Stimulated activated CD4-positive, alpha-beta T cell treated with anti-CD3 and anti-CD28 coated beads, Interleukin-4, amount 100 ng/mL, for 24 hours (primary cell): Measurements from ENCODE around the gene GCA.

Experiments used
- DNase-seq: peaks from one replicate; pipeline ENCODE4 v3.0.0-alpha.2; 2020

The GCA gene, protein sequence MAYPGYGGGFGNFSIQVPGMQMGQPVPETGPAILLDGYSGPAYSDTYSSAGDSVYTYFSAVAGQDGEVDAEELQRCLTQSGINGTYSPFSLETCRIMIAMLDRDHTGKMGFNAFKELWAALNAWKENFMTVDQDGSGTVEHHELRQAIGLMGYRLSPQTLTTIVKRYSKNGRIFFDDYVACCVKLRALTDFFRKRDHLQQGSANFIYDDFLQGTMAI

DNA sequence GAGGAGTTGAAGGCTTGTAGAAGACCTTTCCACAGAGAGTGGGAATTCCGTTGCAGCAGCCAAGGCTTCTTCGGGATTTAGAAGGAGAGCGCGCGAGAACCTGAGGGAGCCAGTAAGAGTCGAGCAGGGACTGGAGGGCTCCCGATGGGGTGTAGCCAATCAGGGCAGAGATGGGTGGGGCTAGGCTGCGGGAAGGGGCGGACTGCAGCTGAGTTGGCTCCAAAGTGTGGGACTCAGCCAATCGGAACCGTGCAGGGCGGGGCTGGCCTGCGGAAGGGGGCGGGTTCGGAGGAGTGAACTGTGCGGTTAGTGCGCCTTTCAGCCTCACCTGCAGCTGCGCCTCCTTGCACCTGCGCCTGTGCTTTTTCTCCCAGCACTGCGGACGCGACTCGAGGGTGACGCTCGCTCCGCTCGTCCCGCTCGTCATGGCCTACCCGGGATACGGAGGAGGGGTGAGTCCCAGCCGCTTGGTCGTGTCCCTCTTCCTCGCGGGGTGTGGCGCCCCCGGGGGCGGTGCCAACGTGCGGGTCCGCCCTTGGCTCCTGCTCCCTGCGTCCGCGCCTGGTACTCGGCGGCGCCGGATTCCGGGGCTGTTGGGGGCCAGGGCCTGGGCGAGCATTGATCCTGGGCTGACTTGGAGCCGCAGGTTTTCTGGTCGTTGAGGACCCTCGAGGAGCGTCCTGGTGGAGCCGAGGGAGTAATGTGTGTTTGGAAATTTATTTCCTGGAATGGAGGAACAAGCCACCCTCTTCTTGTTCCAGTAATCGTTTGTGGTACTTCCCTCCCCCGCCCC lies at the start of gene GCA:
TSS of gene GCA (plus strand) at position 309 of the 793 bp plus-strand sequence. CDS start at position 426, 117 bp downstream.
- peak; percentile 98 for DNase-seq

DNA sequence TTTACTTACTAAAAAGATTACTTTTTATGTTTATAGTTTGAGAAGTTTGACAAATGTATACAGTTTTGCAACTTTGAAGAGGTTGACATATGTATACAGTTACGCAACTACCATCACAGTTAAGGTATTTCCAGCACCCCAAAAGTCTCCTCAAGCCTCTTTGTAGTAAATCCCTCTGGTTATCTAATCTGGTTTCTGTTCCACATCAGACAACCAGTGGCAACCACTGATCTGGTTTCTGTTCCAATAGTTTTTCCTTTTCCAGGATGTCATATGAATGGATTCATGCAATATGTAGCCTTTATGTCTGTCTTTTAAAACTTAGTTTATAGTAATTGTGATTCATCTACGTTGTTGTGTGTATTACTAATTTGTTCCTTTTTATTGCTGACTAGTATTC lies 48.9 kb upstream of the GCA start:
- DNase-seq: no peak

DNA sequence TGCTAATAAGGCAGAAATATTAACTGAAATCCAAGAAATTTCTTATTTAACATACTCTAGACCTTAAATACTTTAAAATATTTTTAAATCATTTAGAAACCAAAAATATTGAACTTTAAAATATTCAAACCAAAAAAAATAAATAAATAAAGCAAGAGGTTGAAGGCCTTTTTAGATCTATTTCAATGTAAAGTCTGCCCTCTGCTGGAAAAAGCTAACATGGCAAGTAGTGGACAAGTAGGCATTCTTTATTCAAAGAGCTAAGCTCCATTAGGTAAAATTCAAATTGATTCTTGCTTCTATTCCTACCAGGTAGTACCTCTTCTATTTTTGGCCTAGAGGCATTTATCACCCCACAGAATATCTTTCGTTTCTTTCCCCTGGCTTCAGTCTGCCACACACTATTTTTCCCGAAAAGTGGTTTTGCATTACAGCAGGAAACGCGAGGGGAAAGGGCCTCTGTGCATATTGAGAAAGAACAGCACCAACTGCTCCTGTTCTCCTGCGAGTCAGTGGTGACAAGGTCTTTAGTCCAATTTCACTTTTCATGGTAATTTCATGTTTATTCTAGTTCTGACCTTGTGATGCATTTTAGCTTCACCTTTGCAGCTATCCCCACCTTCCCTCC lies 45.9 kb upstream of the GCA start:
- DNase-seq: peak; percentile 75

DNA sequence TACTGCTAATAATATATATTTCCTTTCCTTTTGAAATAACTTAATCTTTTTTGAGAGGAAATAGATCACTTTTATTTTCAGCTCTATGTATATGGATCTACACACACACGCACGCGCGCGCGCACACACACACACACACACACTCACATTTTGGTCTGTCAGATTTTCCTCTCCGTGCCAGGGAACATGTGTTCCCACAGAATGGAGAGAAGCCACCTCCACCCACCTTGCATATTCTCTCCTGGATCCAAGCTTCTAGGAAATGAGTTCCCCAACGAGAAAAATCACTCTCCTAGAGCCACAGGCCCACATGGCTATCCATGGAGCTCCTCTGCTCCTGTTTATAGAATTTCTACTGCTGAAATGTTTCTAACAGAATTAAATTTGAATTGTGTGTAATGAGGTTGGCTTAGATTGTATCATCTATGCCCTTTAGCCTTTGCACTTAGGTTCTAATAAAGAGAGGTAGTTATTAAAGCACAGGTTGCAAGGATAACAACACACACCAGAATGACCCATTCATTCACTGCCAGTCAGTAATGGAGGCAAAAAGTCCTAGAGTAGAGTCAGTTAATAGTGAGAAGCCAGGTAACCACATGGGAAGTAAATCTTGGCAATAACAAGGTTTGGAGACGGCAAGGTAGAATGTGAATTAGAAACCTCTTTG lies 45.1 kb upstream of the GCA start:
- no peak for DNase-seq

DNA sequence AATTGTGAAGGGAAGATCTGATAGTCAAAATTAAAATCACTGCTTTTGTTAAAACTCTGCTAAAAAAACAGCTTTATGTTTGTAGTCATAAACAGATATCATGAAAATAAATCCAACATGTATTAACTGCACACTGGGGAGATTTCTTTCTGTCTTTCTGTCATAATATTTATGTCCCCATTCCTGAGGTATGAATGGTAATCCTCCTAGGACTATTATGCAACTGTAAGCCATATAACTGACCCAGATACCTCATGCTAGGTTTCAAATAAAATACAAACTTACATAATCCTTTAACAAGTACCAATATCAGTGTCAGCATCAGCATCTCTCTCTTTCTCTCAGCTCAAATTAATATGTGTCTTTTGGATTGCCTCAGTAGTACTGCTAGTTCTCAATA lies 43.7 kb upstream of the GCA start:
- no peak for DNase-seq

DNA sequence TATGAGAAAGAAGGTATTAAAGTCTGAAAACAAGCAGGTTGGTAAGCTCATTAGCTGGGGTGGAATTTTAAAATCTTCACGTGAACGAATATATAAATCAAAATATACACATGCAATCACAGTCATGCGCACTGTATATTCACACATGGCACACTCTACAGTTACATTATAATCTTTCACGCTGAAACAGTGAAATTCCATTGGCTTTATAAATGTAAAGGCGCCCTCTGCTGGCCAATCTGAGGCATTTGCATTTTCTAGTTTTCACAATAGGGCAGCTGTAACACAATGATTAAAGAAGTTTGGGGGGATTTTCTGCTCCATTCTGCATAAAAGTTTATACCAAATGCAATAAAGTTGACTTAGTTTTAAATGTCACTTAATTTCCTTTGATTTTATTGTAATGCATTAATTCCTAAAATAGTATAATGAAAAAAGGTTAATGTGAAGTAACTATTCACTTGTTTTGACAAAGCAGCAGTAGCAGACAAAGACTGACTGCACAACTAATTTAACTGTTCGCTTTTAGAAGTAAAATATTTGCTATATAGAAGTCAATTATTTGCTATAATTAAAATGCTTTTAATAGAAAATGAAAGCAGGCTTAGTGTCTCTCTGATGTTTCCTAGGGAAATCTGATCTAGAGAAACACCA lies 42.7 kb upstream of the GCA start:
- peak; percentile 68 for DNase-seq

DNA sequence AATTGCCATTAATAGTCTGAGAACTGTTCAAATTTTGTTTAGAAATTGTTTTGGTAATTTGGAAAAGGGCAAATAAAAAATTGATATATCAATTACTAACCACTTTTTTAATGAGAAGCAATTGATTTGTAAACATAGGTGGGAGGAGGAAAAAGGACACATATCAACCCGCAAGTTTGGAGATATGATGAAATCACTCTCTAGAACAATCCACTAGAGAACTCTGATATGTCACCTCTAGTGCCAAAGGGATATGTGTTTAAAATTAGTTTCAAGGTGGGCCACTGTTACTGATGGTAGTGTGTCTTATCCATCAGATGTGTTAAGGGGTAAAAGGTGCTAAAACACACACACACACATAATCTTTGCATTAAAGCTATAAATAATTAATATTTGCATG lies 42.1 kb upstream of the GCA start:
- no peak for DNase-seq

DNA sequence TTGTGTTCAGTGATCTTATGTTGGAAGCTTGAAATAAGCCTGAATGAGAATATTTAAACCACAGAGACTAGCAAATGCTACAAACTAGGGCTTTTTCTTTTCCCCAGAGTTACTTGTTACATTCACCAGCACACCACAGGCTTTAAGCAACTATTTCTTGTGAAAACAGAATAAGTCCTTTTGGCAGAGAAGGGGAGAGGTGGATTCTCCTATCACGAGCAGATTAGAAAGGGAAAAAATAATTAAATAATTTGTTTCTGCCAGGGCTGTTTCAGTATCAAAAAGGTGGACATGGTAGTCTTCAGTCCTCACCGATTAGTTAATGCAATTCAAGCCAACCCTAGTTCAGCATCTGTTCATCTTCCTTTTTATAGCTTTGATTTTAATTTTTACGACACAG lies 38.0 kb upstream of the GCA start:
- DNase-seq: no peak

DNA sequence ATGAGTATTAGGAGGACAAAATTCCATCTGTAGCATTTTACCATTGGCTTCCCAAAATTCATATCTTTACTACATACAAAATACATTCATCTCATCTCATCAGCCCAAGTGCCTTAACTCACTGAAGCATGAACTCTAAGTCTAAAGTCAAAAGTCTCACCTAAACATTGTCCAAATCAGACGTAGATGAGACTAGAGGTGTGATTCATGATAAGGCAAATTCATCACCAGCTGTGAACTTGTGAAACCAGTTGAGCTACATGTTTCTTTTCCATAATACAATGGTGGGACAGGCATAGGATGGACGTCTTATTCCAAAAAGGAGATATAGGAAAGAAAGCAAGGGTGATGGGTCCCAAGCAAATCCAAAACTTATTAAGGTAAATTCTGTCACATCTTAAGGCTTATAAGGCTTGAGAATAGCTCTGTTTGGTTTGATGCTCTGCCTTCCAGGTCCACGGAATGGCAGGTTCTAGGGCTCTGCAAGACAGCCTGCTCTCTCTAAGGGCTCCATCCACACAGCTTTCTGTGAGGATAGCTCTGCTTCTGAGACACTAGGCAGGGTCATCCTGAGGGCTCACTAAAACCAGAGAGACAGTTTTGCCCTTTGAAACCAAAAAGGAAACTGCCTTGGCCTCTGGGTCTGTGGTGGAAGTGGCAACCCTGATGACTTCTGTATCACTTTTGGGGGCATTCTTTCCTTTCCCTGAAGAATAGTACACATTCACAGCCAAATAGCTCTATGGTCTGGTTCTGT lies 35.0 kb upstream of the GCA start:
- no peak for DNase-seq

DNA sequence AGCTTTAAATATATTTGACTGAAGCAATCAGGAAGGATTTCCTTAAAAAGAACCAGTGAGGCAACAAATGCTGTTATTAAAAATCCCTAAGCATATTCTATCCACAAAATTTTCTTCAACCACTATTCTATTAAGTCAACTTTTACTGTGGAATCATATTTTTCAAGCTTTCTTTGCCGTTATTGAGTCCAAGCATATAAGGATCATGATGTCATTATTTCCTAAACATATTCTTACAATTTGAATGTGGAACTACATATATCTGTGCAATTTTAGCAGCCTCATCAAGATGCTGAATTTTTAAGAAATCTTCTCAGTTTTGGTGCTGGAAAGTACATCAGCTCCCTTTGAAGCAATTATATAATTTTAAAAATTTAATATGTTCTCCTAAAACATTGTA lies 31.1 kb upstream of the GCA start:
- DNase-seq: no peak

DNA sequence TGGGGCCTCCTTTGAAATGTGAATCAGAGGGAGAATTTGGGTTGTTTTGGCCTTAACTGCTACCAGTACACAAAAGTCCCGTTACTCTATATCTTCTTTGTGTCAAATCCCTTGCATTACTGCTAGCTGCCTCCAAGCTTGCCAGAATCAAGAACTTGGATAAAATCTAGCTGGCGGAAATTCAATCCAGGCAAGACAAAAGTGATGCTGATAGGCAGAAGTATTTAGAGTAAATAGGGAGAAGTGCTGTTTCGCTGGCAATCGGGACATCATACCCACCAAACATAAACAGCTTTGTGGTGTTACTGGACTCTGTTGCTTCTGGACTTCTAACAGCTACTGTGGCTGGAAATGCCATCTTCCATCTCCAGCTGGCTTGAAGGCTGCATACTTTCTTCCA lies 28.0 kb upstream of the GCA start:
- no peak for DNase-seq

DNA sequence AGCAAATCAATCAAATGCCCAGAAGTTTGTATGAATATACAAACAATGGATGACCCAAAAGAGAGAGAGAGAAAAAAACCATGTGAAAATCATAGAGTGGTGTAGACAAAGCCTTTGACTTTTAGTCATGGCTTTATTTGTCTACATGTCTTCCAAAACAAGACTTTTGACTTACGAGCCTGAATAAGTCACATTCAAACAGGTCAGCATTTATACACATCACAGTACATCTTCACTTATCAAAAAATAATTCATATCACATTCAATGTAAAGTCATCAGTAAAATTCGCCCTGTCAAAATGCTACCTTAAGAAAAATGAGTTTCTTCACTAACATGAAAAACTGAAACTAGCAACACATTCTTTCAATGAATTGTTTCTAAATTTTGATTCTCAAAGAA lies 27.3 kb upstream of the GCA start:
- no peak for DNase-seq

DNA sequence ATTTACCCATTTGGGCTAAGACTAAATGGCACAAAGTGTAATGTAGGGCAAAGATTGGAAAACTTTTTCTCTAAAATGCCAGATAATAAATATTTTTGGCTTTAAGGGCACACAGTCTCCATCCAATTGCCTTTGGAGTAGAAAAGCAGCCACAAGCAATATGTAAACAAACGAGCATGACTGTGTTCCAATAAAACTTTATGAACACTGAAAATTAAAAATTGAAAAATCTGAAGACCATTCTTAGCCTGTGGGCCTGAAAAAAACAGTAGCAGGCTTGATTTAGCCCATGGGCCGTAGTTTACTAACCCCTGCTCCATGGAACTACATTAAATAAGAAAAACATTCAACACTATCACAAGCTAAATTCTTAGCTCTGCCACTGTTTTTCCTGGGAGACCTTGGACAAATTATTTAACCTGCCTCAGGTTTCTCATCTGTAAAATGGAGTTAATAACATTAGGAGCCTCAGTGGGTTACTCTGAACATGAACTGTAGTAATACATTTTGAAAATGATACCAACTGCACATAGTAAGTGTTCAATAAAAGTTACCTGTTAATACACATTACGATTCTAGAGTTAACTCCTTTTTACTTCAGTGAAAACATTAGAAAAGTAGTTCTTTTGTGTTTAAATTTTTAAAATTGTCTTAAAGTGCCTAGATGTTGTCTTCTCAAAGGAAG lies 26.7 kb upstream of the GCA start:
- no peak for DNase-seq

DNA sequence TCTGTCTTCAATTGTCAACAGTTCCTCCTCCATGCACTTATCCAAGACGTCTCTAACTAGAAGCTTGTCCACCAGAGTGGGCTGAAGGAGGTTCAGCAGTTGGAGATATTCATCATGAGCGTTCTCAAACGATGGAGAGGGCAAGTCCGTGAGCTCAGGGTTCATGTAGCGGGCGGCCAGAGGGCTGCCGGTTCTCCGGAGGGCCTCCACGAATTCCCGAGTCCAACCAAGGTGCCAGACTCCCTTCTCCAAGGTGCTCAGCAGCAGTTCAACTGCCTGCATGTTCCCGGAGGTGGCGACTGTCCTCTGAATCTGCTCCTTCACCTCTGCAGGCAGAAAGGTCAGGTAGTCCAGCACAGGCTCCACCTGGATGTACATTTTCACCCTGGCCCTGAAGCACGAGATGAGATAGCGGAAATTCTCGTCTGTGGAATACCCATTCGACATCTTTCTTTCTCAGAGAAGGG lies 26.0 kb upstream of the GCA start:
- peak; percentile 29 for DNase-seq

DNA sequence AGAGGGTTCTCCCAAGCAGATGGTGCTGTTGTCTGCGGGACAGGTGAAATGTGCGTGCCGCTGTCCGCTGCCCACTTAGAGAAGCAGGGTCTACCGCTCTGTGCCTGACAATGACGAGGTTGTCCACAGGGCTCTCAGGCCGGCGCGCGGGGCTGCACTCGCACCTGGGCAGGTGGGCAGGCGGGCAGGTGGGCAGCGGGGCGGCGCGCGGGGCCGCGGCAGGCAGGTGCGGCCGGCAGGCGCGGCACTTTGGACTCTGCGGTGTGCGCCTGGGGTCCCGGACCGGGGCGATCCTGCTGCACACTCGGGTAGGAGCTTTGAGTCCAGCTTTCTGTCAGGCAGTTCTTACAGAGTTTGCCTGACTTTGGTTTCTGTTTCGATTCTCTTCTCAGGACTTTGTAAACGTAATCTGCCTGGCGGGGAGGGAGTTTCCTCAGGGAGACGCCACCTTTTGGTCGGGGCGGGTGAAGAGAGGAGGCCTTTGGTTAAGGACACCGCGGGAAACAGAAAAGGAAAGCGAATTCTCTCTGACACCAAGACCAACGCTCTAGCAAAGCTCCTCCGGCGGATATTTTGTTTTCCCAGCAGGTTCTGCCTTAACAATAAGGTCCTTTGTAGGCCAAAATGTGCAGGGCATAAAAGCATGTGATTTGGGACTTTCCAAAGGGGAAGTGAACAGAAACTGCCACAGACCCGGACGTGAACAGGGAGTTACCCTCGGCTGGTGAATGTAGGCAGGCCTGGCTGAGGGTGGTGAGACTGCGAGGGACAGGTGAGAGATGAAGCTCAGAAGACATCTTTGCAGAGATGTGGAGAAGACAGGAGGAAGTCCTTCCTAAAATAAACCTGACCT lies 25.4 kb upstream of the GCA start, which contains the start of gene IFIH1:
TSS of gene IFIH1 (minus strand) at position 357 of the 853 bp plus-strand sequence. CDS start 377 bp downstream, outside the sequence.
- peak; percentile 81 for DNase-seq

DNA sequence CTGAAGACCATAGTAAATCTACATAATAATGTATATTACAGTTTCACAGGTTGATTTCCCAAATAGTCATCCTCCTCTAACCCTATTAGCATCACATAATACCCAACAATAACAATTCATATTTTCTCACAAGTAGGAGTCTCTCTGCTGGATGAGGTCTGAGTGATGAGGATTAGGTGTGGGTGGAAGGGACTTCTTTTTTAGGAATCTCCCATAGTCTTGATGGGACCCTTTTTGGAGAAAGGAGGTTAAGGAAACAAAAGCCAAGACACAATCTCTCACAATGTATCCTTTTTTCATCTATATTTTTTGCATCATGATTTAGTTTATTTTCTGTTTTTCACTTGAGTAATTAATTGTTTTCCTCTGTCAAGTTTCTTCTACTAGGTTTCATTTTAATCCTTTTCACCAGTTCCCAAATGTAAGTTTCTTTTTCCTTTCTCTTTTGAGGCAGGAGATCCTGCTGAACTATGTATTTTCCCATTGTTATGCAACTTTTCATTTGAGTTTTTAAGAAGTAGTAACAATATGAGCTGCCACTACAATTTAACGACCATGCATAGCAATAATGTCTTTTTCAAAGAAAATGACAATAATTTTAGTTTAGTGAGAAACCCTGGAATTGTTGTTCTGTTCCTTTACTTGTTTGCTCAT lies 22.9 kb upstream of the GCA start:
- DNase-seq: no peak

DNA sequence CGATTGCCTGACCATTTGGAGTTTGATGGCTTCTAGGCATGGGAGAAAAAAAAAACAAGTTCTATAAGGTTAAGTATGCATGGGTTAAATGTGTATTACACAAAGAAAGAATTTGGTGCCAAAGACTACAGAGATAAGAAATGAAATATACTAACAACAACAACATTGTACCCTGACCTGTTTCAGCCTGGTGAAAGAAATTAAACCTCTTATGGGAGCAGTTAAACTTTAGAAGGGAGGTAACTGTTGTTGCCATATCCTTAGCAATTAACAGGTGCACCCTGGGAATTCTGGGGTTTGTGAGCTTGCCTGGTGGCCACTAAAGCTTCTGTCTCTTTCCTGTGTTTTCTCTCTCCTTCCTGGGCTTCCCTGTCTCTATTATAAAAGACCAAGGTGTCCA lies 19.0 kb upstream of the GCA start:
- DNase-seq: no peak

DNA sequence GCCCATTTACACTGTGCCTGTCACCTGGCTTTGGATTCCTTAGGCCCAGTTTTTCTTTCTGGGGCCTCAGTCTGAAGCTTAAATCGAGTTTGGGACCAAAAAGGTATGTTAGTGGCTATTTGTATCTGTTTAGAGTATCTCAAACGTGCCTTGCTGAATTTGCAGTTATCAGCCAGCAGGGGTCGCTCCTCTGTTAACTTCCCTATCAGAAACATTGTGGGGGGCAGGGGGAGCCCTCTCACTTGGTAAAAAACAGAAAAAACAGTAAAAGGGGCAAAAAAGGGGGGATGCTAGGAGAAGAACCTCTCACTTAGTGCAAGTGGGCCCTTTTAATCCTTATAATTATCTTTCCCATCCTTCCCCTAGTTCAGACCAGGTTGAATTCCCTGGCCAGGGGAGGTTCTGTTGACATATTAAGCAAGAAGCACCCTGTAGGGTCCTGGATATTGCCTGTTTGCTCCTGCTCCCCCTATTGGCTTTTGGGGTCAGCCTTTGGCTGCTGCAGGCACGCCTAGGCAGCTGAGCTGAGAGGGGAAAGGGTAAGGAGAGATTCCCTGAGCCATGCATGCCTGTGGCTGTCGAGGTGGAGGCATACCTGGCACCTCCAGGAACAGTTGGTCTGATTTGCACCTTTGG lies 16.7 kb upstream of the GCA start:
- peak; percentile 19 for DNase-seq

DNA sequence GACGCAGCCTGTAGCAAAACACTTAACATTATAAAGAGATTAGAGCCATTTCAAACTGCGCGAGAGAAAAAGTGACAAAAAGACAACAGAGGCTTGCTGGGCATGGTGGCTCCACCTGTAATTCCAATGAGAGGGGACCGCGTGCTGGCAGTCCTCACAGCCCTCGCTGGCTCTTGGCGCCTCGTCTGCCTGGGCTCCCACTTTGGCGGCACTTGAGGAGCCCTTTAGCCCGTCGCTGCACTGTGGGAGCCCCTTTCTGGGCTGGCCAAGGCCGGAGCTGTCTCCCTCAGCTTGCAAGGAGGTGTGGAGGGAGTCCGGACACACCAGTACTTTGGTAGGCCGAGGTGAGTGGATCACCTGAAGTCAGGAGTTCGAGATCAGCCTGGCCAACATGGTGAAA lies 16.1 kb upstream of the GCA start:
- no peak for DNase-seq
